Prostate gland (tissue), 2 donors: ENCODE data around the gene ADK. TPM values are rescaled to one million over a fixed set of nuclear protein-coding genes. Genes with fewer than 3 reads are reported as not detected.

ENCODE experiments used
- DNase-seq: peaks from one replicate; pipeline ENCODE4 v3.0.0-alpha.2; 2019; ENCODE audit warnings: low spot score
- H3K27ac ChIP-seq, 2 donors: fragments of 200-600 bp; sonication (generic); 2 replicates each; pipeline ENCODE4 v1.5.1; 2017 to 2019
- H3K27me3 ChIP-seq: fragments of 200-600 bp; sonication (generic); replicated peaks from 2 replicates; pipeline ENCODE4 v1.5.1; 2019; ENCODE audit not compliant: insufficient read depth
- H3K36me3 ChIP-seq, 2 donors: fragments of 200-600 bp; sonication (generic); 1 replicate in 1 of 2; 2 replicates in 1 of 2; pipeline versions ENCODE4 v1.5.1 to v1.8.1; 2017 to 2019
- H3K4me1 ChIP-seq: fragments of 200-600 bp; sonication (generic); replicated peaks from 2 replicates; pipeline ENCODE4 v1.5.1; 2019
- H3K4me3 ChIP-seq, 2 donors: fragments of 200-600 bp; sonication (generic); 2 replicates each; pipeline ENCODE4 v1.5.1; 2017 to 2019
- H3K9me3 ChIP-seq: fragments of 200-600 bp; sonication (generic); 2 replicates; pipeline ENCODE4 v1.5.1; 2017
- POLR2A ChIP-seq: fragments of 450-650 bp; IDR thresholded peaks from one replicate; pipeline ENCODE4 v1.6.1; 2016; ENCODE audit warnings: antibody characterized with exemption, mild to moderate bottlenecking
- POLR2AphosphoS5 ChIP-seq: sonication (generic); formaldehyde crosslinking; IDR thresholded peaks from one replicate; pipeline ENCODE4 v1.6.1; 2017; ENCODE audit warnings: antibody characterized with exemption
- WGBS: methylation state at CpG from one replicate; pipeline ENCODE4 v1.1.5; 2018; 5-methylcytosine and 5-hydroxymethylcytosine counted together
- intact Hi-C: fragments of 100-400 bp; cut with DNase I; formaldehyde crosslinking; loops from one replicate; pipeline ENCODE4 v1.14.2; 2022
- total RNA-seq, 2 donors: library from RNA; depleted of rRNA; stranded (reverse); fragments of >200 nt; gene quantifications; one replicate each; pipeline ENCODE4 v1.1.0, GENCODE V29; 2016
- TF ChIP-seq, protein P1 (sequence below), 4 experiments: fragments of 200-600 bp in 2 of 4; fragments of 450-650 bp in 2 of 4; sonication (generic) in 2 of 4; IDR thresholded peaks; 1 replicate in 3 of 4; 2 replicates in 1 of 4; pipeline ENCODE4 v1.5.1; 2016 to 2019; ENCODE audit warnings: antibody characterized with exemption in 4 of 4, mild to moderate bottlenecking in 2 of 4, moderate library complexity in 2 of 4

The ADK gene
- total RNA-seq, 2 donors from 2014 or later, result 34.1 to 42.5 TPM

- no peak for TF ChIP-seq POLR2AphosphoS5
- no peak for TF ChIP-seq POLR2A
- TF ChIP-seq, protein P1, sequence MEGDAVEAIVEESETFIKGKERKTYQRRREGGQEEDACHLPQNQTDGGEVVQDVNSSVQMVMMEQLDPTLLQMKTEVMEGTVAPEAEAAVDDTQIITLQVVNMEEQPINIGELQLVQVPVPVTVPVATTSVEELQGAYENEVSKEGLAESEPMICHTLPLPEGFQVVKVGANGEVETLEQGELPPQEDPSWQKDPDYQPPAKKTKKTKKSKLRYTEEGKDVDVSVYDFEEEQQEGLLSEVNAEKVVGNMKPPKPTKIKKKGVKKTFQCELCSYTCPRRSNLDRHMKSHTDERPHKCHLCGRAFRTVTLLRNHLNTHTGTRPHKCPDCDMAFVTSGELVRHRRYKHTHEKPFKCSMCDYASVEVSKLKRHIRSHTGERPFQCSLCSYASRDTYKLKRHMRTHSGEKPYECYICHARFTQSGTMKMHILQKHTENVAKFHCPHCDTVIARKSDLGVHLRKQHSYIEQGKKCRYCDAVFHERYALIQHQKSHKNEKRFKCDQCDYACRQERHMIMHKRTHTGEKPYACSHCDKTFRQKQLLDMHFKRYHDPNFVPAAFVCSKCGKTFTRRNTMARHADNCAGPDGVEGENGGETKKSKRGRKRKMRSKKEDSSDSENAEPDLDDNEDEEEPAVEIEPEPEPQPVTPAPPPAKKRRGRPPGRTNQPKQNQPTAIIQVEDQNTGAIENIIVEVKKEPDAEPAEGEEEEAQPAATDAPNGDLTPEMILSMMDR (IDR thresholded peaks at IDR 0.05), result no peak
- DNase-seq, result no peak
- no peaks in the 10 kb centered on the region for H3K9me3 ChIP-seq
- H3K27me3 ChIP-seq, result no peaks in the 10 kb centered on the region
- no peaks in the 10 kb centered on the region for H3K4me1 ChIP-seq
- intact Hi-C loops, result no loop called here
- no peaks in the 10 kb centered on the region for H3K36me3 ChIP-seq
- H3K27ac ChIP-seq, result no peak overlapping the region
- no peak overlapping the region for H3K4me3 ChIP-seq
- WGBS, result 61% methylated on average over 1 of the region's 1 CpG
Measured at GRCh38 chr10:74391786-74392185, 240.8 kb downstream of the ADK start.

- 91% methylated on average over 3 of the region's 3 CpGs for WGBS
- no peak for DNase-seq
- no peak overlapping the region for H3K4me3 ChIP-seq
- H3K4me1 ChIP-seq, result no peaks in the 10 kb centered on the region
- H3K27ac ChIP-seq, result no peak overlapping the region
- H3K36me3 ChIP-seq, result no peaks in the 10 kb centered on the region
- H3K27me3 ChIP-seq, result no peaks in the 10 kb centered on the region
- TF ChIP-seq, protein P1 (IDR thresholded peaks at IDR 0.05), result no peak
- no peak for TF ChIP-seq POLR2A
- no peak for TF ChIP-seq POLR2AphosphoS5
- H3K9me3 ChIP-seq, result no peaks in the 10 kb centered on the region
- intact Hi-C loops, result no loop called here
Measured at GRCh38 chr10:74394416-74394969, 243.5 kb downstream of the ADK start.

DNA sequence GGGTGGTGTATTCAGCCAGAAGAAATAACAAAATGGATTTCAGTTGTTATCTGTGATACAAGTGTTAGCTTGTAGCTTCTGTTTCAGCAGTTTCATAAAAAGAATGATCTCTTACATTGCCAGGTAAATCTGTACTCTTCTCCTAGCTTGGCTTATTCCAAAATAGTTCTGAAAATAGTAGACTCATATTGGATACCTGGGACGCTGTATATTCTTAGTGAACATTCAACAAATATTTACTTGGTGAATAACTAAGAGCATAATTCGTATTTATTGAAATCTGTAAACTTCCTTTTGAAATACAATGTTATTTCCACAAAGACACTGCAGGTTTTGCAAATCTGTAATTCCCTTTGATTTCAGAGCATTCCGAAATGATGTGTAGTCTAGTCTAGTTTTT, 249.2 kb downstream of the ADK start:
- intact Hi-C loops, result no loop called here
- H3K4me1 ChIP-seq, result no peaks in the 10 kb centered on the region
- no peak overlapping the region for H3K4me3 ChIP-seq
- H3K27ac ChIP-seq, result no peak overlapping the region
- 82% methylated on average over 3 of the region's 3 CpGs for WGBS
- no peak for DNase-seq
- TF ChIP-seq, protein P1 (IDR thresholded peaks at IDR 0.05), result no peak
- TF ChIP-seq POLR2AphosphoS5 (no peak), POLR2A (no peak)
- H3K9me3 ChIP-seq, result no peaks in the 10 kb centered on the region
- H3K27me3 ChIP-seq, result no peaks in the 10 kb centered on the region
- no peaks in the 10 kb centered on the region for H3K36me3 ChIP-seq

DNA sequence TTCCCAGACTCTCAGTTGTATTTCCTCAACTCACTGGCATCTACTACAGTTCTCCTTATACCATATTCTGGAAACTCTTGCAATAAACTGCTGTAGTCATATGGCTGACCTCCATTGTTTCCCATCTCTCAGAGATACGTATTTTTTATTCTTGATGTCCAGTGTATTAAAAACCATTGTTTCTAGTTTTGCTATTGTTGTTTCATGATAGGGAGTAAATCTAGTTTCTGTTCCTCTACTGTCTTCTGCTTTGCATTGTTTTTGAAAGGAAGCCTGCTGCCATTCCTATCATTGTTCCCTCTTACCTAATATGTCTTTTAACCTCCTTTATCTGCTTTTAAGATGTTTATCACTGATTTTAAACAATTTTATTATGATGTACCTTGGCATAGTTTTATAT, 255.0 kb downstream of the ADK start:
- TF ChIP-seq POLR2A (no peak), POLR2AphosphoS5 (no peak)
- TF ChIP-seq, protein P1 (IDR thresholded peaks at IDR 0.05), result no peak
- Histone ChIP-seq H3K36me3 (no peaks in the 10 kb centered on the region), H3K9me3 (no peaks in the 10 kb centered on the region), H3K27me3 (no peaks in the 10 kb centered on the region), H3K27ac (no peak overlapping the region), H3K4me3 (no peak overlapping the region), H3K4me1 (no peaks in the 10 kb centered on the region)
- DNase-seq, result no peak
- WGBS, result 64% methylated on average over 1 of the region's 1 CpG
- intact Hi-C loops, result no loop called here

DNA sequence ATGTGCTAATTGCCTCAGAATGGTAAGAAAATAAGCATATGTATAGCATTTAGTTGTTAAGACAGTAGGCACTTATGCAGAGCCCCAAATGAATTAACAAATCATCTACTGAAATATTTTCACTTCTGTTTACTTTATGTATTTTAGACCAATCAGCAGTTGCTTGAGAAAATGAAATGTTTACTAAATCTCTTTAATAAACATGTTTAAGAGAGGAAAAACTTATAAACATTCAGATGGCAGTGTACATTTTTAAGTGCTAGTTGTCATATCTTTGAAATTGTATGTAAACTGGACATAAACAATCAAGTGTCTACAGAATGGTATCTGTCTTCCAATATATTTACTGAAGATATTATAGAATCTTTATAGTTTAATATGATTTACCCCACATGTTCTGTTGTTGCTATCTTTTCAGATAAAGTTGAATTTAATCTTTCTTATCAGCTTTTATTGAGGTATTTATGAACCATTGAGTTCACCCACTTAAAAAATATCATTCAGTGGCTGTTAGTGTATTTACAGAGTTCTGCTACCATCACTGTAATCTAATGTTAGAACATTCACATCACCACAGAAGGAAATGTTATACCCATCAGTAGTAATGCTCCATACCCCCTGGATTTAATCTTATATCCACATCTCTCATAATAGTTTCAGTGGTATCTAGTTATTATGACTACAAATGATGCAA, 264.3 kb downstream of the ADK start:
- TF ChIP-seq, protein P1 (IDR thresholded peaks at IDR 0.05), result no peak
- no peak for TF ChIP-seq POLR2AphosphoS5
- TF ChIP-seq POLR2A, result no peak
- Histone ChIP-seq H3K4me3 (no peak overlapping the region), H3K4me1 (no peaks in the 10 kb centered on the region), H3K9me3 (no peaks in the 10 kb centered on the region), H3K36me3 (no peaks in the 10 kb centered on the region), H3K27ac (no peak overlapping the region), H3K27me3 (no peaks in the 10 kb centered on the region)
- DNase-seq, result no peak
- intact Hi-C loops, result no loop called here
